HG03060 (cell line): ENCODE data around the gene DLX4.

Experiments
- ATAC-seq: cut with Tn5 transposase; IDR thresholded peaks from one replicate; pipeline ENCODE4 v1.9.1; 2021; ENCODE audit warnings: low read depth, moderate number of reproducible peaks; ENCODE audit not compliant: unreplicated experiment

The DLX4 gene

GRCh38 chr17:49969134-49969759, at the start of gene DLX4:
DLX4 (plus strand) TSS chr17:49969190; CDS start chr17:49969469, 279 bp downstream.
- no peak for ATAC-seq

DNA sequence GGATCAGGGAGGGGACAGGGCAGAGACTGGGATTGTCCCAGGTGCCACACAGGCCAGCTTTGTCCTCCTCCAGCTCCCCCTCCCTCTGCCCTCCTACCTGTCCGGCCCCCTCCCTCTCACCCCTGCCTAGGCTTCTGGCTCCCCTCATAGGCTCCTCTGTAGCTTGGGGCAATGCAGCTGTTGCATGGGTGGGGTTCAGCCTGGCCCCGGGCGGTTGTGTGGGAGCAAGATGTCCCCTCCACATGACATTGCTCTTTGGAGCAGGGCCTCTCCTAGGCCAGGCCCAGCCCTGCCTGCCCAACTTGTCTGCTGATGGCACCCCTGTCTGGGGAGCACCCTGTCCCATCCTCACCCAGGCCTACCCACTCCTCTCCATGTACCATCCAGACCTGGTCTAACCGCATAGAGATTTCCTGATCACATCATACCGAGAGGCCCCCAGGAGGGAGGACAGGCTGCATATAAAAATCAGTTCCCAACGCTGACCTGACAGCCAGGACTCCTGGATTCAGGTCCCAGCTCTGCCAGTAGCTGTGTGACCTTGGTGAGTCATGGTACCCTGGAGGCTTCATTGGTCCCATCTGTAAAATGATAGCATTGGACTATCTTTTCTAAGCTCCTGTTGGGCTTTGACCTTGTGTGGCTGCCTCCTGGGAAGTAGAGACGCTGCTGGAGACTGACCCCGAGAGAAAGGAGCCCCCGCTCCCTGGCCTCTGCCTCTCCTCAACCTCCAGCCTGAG, 48.8 kb upstream of the DLX4 start:
- no peak for ATAC-seq

- ATAC-seq = no peak
Measured at GRCh38 chr17:49922095-49922494, 46.9 kb upstream of the DLX4 start.

- no peak for ATAC-seq
Measured at GRCh38 chr17:49924116-49924515, 44.9 kb upstream of the DLX4 start.

DNA sequence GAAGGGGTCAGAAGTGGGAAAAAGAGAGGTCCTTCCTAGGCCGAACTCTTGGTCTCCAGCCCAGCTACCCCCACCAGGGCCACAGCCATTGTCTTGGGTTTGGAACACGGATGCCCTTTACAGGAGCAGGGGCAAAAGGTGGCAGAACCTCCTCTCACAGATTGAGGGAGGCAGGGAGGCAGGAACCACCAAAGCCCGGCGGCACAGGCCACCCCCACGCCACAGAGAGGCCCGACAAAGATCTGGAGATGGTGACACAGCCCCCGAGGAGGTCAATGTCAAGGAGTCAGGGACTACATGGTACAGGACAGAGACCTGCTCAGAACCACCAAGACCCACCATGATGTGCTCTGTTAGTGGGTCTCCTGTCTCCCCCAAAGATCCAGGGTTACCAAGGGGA, 44.4 kb upstream of the DLX4 start:
- ATAC-seq = no peak

DNA sequence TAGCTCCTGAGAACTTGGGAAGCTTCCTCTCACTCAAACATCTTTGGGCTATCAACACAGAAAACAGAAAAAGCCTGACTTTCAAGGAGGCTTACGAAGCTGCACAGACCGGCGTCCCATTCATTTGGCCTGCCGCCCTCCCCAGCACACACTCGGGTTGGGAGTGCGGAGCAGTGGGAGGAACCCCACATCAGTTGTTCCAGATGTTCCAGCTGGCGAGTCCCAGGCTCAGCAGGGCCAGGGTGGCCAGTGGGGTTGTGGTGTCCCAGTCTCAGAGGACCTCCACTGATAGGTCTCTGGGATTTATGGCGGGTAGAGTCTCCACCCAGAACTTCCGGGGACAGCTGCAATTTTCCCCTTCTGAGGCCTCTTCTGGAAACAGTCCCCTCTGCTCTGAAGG, 43.1 kb upstream of the DLX4 start:
- no peak for ATAC-seq

GRCh38 chr17:49926886-49927285, 42.1 kb upstream of the DLX4 start:
- ATAC-seq = no peak

DNA sequence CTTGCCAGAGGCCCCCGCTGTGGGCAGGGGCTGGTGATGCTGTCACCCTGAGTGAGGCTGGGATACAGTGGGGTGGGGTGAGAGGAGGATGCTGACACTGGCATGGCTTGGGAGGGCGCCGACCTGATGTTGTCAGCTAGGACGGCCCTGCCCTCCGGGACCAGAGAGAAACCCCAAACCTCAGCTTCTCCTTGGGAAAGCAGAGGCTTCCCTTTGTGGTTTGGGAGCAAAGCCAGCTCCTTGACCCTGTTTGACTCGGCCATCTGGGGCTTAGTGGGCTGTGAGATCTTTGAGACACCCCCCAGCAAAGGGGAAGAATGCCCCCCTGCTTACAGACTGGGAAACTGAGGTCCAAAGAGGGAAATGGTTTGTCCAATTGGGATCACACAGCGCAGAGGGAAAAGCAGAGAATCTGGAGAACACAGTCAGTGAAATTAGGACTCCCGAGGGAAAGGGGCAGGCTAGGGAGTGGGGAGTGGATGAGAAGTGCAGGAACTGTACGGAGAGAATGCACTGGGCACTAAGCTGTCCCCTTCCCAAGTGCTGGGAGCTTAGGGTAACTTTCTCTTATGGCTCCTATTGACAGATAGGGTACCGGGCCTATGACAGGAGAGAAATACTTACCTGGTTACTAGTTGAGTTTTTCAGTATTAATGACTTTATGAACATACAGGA, 40.7 kb upstream of the DLX4 start:
- no peak for ATAC-seq

DNA sequence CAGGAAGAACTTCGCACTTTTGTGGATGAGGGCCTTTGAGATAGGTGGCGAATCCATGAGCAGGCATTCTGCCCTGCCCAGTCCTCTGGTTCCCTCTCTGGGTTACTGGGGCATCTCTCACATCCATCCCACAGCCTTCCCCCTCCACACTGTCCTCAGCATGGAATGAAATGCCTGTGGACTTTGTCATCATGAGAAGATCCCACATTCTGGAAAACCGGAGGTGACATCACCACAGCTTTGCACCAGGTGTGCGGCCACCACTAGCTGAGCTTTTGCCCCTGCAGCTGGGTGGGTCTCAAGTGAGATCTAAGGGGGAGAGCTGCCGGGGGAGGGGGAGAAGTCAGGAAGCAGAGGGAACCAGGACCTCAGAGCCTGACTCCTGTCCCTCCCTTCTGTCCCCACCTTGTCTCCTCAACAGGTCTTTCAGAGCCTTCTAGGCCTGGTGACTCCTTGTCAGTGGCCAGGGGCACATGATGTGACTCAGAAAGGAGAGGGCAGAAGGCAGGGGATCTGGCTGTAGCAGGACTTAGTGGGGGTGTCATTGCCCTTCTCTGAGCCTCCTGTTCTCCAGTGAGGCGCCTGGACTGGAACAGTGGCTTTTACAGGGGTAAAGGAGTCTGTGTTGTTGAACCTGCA, 40.0 kb upstream of the DLX4 start:
- ATAC-seq = no peak

DNA sequence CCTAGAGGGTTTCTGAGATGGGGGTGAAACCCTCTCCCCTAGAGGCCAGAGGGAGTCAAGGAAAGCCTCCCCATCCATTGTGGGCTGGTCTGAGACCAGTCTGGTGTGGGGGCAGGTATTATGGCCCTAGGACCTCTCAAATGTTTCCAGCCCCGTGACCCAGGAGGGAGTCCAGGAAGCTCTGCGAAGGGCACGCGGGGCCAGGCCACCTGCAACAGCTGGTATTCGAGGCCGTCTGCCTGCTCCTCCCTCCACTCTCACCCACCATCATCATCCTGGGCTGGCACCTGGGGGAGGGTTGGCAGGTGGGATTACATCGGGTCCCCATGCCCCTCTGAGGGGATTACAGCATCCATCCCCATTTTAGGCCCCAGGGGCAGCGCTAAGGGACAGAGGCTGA, 38.1 kb upstream of the DLX4 start:
- ATAC-seq = no peak

- ATAC-seq = no peak
Measured at GRCh38 chr17:49931416-49932137, 37.4 kb upstream of the DLX4 start.

DNA sequence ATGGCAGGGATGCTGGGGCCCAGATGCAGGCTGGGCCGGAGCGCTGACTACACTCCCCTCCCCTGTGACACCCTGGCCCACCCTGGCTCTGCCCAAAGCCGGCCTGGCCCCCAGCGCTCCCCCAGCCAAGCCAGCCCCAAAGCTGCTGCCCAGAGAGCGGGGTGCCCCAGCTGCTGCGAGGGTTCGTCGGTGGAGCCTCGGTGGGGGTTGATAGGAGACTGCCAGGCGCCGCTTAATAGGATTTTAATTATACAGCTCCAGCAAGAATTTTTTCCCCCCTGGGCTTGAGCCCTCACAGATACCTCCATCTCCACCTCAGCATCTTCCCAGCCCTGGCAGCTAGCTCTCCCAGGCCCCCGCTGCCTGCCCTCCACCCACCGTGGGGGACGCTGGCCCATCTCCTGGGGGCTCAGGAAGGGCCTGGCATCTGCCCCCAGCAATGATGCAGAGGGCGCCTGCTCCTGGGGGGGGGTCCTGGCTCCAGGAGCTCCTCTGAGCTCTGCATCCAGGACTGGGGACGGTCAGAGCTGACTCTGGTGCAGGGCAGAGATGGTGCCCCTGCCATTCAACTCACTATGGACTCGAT, 36.8 kb upstream of the DLX4 start:
- no peak for ATAC-seq

GRCh38 chr17:49932901-49933300, 36.1 kb upstream of the DLX4 start:
- ATAC-seq = no peak

DNA sequence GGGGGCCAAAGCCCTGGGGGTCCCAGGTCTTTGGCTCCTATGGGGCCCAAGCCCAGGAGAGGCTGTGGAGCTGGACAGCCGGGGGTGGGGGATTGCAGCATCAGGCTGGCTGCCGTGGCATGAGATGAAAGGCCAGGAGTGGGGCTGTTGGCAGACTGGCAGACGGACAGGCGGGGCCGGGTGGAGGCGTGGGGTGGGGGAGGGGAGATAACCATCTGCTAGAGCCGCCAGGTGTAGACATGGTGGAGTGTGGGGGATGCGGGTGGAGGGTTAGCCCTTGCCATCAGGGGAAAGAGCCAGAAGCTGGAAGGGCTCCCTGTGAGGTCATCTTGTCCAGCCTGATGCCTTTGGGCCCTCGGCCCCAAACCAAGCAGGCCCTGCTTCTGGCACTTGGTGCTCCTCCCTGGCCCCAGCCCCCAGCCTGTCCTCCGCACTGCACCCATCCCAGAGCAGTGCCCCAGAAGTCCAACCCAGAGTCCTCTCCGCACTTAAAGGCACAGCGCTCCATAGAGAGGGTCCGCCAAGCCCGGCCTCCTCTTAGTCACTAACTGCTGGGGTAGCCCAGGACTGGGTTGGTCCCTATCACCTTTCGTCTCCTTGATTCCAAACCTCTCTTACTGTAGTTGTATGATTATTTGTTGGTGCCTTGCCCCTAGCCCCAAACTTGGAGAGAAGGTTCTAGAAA, 33.3 kb upstream of the DLX4 start:
- no peak for ATAC-seq

DNA sequence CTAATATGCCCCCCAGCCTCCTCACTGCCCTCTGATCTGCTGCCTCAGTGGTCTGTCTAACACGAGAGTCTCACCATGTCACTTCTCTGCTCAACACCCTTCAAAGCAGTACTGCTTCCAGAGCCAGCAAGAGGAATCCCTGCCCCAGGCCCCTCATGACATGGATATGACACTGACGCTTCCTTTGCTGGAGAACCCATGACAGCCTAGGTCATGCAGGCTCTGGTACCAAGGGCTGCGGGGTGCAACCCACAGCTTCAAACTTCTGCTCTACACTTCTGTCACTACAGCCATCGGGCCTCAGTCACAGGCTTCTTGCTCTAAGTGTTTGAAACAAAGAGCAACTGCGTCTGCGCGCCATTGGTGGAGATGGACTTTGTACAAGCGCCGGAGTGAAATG, 32.6 kb upstream of the DLX4 start:
- no peak for ATAC-seq

DNA sequence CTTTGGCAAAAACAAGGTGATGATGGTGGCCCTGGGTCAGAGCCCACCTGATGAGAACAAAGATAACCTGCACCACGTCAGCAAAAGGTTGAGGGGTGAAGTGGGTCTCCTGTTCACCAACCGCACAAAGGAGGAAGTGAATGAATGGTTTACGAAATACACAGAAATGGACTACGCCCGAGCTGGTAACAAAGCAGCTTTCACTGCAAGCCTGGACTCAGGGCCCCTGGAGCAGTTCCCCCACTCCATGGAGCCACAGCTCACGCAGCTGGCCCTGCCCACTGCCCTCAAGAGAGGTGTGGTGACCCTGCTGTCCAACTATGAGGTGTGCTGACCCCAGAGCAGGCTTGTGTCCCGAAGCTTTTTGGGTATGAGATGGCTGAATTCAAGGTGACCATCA, 29.7 kb upstream of the DLX4 start:
- no peak for ATAC-seq

GRCh38 chr17:49941427-49941826, 27.6 kb upstream of the DLX4 start:
- ATAC-seq = no peak

DNA sequence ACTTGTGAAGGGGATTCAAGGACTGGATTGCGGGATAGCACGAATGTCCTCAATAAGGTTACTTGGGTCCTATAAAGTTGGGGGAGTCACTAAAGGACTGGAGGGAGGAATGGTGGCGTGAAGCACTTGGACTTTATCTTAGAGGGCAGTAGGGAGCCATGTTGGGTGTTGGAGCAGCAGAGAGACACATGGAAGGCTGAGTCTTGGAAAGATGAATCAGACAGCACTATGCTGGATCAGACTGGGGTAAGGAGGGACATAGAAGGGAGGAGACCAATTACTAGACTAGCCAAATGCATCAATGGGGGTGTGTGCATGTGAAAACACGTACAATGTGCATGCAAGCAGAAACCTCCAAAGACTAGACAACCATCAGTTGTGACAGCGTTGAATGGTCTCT, 26.0 kb upstream of the DLX4 start:
- no peak for ATAC-seq

DNA sequence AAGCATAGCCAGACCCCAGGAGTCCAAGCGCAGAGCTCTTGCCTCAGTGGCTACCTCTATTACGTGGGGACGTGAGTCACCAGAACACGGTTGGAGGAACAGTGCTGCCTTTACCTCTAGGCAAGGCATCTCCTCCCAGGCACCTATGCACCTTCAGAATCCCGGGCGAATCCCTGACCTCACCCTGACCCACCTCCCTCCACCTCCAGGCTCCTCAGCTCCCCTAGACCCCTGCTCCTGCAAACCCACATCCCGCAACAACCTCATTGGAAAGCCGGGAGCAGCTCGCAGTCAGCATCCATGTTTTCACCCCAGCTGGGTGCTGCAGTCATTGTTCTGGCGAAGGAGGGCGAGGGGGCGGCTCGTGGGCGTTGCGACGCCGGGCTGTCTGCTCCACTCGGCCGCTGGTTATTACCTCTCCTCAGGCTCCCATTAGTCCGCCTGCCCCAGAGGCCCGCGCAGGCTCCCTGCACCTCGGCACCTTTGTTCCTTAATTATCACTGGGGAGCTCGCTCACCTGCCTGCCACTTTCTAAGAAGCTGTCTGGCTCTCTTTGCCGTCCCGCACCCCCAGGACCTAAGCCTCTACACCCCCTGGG, 24.6 kb upstream of the DLX4 start:
- no peak for ATAC-seq
